Dedifferentiated amniotic fluid mesenchymal stem cell (primary cell): ENCODE results near the gene SF1.
A peak's percentile ranks its signal among the peaks of the same experiment; 100 is the strongest.

Source experiments
- DNase-seq: peaks from one replicate; pipeline ENCODE4 v3.0.0-alpha.2; 2016; ENCODE audit errors: extremely low spot score

Gene SF1

GRCh38 chr11:64777449-64778222 is 706 bp downstream of the SF1 start:
- DNase-seq, result peak; percentile 63

DNA sequence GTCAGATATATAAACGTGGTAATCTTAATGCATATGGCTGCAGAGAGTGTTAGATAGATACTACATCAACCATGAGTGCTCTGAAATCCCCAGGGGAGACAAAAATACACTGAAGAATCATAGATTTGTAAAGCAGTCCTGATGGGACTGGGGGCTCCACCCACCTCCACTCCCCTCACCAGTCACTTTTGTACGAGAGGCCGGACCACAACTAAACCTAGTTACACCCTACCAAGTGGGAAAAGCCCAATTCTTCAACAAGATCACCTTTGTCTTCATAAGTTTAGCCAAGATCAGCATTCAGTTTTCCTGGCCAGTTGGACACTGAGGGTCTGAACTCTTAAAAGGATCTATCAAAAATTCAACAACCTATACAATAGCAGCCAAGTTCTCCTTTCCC is 1.5 kb downstream of the SF1 start:
- no peak for DNase-seq

DNA sequence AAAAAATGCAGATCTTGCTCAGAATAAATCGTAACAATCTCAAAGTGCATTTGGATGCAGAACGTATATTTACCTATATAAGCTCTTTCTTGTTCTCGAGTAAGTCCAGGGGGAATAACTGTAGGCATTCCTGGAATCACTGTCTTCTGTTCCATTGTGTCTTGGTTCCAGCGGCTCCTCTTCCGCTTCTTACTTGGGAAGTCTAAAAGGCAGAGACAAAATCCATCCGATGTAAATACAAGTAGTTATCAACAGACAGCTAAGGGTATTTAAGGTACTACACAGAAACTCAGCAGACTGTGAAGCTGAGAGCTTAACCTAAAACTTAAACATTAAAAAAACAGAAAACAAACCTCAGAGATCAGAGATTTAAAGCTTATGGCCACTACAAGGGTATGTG is 1.9 kb downstream of the SF1 start:
- DNase-seq, result no peak

DNA sequence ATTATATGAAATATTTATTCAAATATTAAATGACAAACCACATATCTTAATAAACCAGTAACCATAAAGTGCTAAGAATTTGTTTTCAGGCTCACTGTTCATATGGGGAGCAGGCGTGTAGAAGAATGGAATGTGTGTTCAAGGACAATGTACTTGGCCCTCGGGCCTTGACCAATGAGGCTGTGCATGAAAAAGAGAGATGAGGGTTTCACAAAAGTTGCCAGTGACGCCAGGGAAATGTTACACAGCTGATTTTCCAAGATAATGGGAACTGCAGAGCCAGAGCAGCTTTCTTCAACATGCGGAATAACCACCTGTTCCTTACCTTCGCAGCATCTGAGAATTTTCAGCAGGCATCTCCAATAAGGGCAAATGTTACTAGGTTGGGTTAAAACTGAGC is 4.2 kb downstream of the SF1 start:
- DNase-seq, result no peak

DNA sequence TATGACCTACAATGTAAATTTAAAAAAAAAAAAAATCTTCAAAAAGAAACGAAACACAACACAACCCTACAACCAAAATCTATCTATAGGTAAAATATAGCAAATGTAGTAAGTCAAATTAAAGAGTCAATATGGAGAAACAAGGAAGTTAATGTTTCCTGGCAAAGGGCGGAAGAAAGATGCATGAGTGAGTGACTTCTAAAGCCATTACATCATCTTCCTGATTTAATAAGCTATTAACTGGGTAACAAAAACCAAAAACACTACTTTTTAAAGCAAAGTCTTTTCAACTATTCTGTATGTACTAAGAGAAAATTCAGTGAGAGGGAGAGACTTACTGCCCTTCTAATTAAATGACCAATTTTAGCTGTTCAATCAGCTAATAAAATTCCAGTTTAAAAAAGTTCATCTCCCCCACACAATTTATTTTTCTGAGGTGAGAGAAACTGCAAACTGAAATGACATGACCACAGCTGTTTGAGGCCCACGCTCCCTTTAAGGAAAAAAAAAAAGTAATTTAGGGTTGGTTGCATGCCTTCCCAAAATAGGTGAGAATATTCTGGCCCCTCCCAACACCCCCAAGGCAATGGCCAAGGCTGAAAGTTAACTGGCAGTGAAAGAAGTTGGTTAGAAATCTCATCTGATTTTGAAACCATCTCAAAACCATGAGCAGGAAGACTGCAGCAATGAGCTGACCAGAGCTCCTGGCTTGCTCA is 5.9 kb downstream of the SF1 start:
- DNase-seq, result no peak

DNA sequence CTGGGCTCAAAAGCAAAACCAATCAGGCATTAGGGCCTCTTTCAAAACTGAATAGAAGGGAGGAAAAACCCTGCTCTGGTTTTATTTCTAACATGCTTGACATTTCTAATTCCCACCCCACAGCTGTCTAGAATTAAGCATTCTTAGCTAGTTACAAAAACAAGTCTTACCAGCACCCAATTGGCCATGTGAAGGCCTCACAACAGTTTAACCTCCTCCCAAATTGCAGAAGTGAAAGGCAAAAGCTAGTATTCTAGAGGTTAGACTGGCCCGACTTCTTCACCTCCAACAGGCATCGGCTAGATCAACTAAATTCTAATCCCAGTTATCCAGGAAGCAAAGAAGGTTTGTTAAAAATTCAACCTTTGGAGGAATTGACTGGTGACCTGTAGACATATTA is 6.5 kb downstream of the SF1 start:
- DNase-seq, result no peak

- no peak for DNase-seq
Observed at GRCh38 chr11:64770120-64770519, 8.2 kb downstream of the SF1 start.

DNA sequence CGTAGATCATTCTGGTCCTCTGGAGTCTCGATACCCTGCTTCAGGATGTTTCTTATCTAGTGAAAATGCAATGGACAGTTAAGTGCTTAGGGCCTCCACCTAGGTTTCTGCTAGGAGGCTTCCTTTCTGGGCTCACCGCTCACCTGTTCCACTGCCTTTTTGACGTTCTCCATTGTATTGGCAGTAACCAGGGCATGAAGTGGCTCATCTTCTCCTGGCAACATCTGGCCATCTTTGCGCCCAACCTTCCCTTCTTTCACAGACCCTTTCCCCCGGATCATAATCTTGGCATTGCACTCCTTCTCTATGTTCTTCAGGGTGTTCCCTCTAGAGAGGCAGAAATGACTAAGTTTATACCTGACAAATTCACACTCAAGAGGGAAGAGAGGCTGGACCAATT is 9.1 kb downstream of the SF1 start:
- no peak for DNase-seq

GRCh38 chr11:64768300-64768694 is 10.0 kb downstream of the SF1 start:
- DNase-seq, result no peak

DNA sequence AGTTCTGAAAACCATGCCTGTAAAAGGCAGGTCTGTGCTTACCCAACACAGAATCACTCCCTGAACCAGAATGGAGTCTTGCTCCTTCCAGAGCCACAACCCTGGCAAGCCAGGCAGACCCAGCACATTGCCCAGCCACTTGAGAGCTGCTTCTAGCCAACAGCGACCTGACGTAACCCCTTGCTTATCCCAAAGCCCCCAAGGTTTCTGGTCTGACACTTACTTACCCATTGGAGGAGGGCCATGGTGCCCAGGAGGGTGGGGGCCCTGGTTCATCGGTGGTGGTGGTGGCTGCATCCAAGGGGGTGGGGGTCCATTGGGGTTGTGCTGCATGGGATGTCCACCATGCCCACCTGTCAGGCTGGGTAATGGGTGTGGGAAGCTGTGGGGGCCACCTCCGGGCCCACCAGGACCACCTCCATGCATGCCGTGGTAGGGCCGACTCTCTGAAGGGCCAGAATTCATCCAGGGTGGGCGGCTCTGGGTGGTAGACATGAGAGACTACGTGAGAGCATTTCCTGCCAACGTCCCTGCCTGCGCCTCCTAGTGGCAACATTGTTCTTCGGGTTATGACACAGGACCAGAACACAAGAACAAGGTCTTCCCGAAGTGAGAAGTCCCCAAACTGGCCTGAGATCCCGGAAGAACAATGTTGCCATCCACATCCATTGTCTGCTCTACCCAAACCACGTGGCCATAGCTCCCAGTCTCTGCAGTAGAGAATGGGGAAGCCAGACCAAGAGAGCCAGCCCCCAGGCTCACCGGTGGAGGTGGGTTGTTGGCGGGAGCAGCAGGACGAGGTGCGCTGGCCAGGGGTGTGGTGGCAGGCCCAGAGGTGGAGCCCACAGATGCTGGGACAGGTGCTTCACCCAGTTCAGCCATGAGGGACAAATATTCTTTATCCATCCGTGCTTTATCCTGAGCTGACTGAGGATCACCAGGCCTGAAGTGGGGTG is 10.7 kb downstream of the SF1 start:
- peak; percentile 62 for DNase-seq

GRCh38 chr11:64766881-64767280 is 11.5 kb downstream of the SF1 start:
- DNase-seq, result no peak

- no peak for DNase-seq
Observed at GRCh38 chr11:64765851-64766665, 12.3 kb downstream of the SF1 start.

- no peak for DNase-seq
Observed at GRCh38 chr11:64765291-64765850, 13.0 kb downstream of the SF1 start.

GRCh38 chr11:64764753-64765152 is 13.6 kb downstream of the SF1 start:
- no peak for DNase-seq

- DNase-seq, result no peak
Observed at GRCh38 chr11:64764040-64764611, 14.2 kb downstream of the SF1 start.

- DNase-seq, result no peak
Observed at GRCh38 chr11:64763526-64764039, 14.8 kb downstream of the SF1 start.

DNA sequence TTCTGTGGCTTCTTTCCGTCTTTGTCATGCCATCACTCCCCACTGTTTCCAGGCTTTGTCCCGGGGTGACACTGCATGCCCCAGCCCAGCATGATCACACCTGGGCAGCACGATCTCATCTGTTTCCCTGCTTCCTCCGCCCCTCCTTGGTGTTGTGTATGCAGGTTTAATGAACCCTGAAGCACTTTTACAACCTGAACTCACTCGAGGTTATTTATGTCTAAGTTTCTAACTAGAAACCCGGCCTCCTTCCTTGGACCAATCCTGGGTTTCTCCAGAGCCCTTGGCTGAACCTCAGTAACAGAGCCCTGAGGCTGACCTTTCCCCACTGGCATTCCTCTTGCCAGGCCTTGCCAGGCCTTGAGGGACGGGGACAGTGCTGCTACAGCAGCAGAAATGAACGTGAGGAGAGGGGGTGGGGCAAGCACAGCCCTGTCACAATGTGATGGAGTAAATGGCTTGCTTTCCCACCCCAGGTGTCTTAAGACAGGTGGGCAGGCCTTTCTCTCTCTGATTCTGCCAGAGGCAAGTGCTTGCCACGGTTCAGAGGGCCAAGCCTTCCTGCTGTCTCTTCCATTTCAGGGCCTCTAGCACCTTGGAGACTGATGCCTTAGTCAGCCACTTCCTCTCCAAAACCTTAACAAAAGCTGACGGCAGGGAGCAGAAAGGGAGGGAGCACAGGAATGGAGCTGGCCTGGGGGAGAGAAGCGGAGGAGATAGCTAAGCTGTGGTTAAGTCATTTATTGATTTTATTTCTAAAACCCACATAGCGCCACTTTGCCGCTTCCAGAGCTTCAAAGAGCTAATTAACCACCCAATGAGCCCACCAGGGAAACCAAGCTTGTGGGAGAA is 15.4 kb downstream of the SF1 start:
- no peak for DNase-seq

DNA sequence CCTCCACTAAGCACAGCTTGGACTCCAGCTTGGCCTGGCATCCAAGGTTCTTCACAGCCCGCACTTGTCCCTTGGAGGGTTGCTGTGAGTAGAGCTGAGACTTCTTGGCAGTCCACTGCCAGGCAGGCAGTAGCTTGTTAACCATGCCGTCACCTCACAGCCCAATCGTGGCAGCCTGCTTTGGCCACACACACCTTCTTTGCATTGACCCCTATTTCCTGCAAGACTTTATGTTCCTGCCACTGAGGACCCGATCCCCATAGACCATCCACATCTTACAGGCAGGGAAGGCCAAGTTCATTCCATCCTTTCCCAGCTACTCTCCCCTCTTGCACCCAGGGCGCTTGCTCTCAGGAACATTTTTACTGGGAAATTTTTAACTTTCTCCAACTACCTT is 16.1 kb downstream of the SF1 start:
- DNase-seq, result no peak

DNA sequence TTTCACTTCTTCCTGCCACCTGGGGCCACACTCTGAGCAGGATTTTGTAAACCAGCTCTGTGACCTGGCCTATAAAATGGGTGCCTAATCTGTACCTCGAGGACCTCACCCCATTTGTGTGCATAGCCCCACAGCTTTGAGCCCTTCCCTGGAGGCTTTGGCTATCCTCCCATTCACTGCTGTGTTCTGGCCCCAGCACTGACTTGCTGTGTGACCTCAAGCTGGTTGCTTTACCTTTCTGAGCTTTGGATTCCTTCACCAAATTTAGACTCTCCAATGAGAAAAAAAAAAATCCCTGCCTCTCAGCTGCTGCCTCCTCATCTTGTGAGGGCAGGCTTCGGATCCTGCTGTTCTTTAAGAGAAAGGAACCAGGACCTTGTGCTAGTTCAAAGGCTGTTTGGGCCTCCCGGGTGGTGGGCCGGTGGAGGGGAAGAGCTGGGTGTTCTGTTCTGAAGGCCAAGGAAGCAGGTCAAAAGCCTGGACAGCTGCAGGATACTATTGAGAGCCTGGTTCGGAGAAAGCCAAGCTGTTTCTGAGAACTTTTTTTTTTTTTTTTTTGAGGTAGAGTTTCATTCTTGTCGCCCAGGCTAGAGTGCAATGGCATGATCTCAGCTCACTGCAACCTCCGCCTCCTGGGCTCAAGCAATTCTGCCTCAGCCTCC is 17.5 kb downstream of the SF1 start:
- DNase-seq, result no peak
